ENCODE results near the gene GPR107. TPM values are rescaled to one million over a fixed set of nuclear protein-coding genes. Genes with fewer than 3 reads are reported as not detected.

GPR107 gene
- total RNA-seq, 1 donor from 2014 or later = 67.4 TPM

GRCh38 chr9:130095872-130096271 is 42.2 kb downstream of the GPR107 start:
- H3K4me1 Mint-ChIP-seq = no peaks in the 10 kb centered on the region
- H3K9me3 Mint-ChIP-seq = no peaks in the 10 kb centered on the region
- no peak overlapping the region for H3K4me3 Mint-ChIP-seq
- no peak for TF ChIP-seq CTCF (IDR thresholded peaks at IDR 0.05; ENCODE audit: unreplicated experiment)
- H3K36me3 Mint-ChIP-seq = peaks cover 49% of the 10 kb centered on the region
- no peaks in the 10 kb centered on the region for H3K27me3 Mint-ChIP-seq (ENCODE audit: low read depth)
- DNase-seq (ENCODE audit: low spot score in 2 of 2, unreplicated experiment in 2 of 2) = no peak
- H3K27ac Mint-ChIP-seq = no peak overlapping the region

GRCh38 chr9:130100681-130101080 is 47.0 kb downstream of the GPR107 start:
- Mint-ChIP-seq H3K4me1 (no peaks in the 10 kb centered on the region), H3K9me3 (no peaks in the 10 kb centered on the region), H3K4me3 (no peak overlapping the region), H3K36me3 (peaks cover 49% of the 10 kb centered on the region), H3K27me3 (ENCODE audit: low read depth) (no peaks in the 10 kb centered on the region), H3K27ac (no peak overlapping the region)
- no peak for DNase-seq (ENCODE audit: low spot score in 2 of 2, unreplicated experiment in 2 of 2)
- no peak for TF ChIP-seq CTCF (IDR thresholded peaks at IDR 0.05; ENCODE audit: unreplicated experiment)

GRCh38 chr9:130101915-130102314 is 48.2 kb downstream of the GPR107 start:
- Mint-ChIP-seq H3K27ac (no peak overlapping the region), H3K27me3 (ENCODE audit: low read depth) (no peaks in the 10 kb centered on the region)

GRCh38 chr9:130104491-130105193 is 50.9 kb downstream of the GPR107 start:
- no peaks in the 10 kb centered on the region for H3K9me3 Mint-ChIP-seq
- H3K27me3 Mint-ChIP-seq (ENCODE audit: low read depth) = no peaks in the 10 kb centered on the region
- no peaks in the 10 kb centered on the region for H3K4me1 Mint-ChIP-seq

More at GRCh38 chr9:130101915-130102314, 48.2 kb downstream of the GPR107 start:
- H3K4me3 Mint-ChIP-seq = no peak overlapping the region
- no peaks in the 10 kb centered on the region for H3K9me3 Mint-ChIP-seq
- TF ChIP-seq CTCF (IDR thresholded peaks at IDR 0.05; ENCODE audit: unreplicated experiment) = no peak
- DNase-seq (ENCODE audit: low spot score in 2 of 2, unreplicated experiment in 2 of 2) = no peak
- peaks cover 51% of the 10 kb centered on the region for H3K36me3 Mint-ChIP-seq
- H3K4me1 Mint-ChIP-seq = no peaks in the 10 kb centered on the region

GRCh38 chr9:130106860-130107233 is 53.1 kb downstream of the GPR107 start:
- Mint-ChIP-seq H3K27me3 (ENCODE audit: low read depth) (no peaks in the 10 kb centered on the region), H3K36me3 (peaks cover 44% of the 10 kb centered on the region), H3K27ac (no peak overlapping the region), H3K4me1 (peaks cover 3% of the 10 kb centered on the region), H3K9me3 (no peaks in the 10 kb centered on the region), H3K4me3 (no peak overlapping the region)
- no peak for DNase-seq (ENCODE audit: low spot score in 2 of 2, unreplicated experiment in 2 of 2)
- no peak for TF ChIP-seq CTCF (IDR thresholded peaks at IDR 0.05; ENCODE audit: unreplicated experiment)

More at GRCh38 chr9:130104491-130105193, 50.9 kb downstream of the GPR107 start:
- peaks cover 46% of the 10 kb centered on the region for H3K36me3 Mint-ChIP-seq
- H3K27ac Mint-ChIP-seq = no peak overlapping the region
- no peak for DNase-seq (ENCODE audit: low spot score in 2 of 2, unreplicated experiment in 2 of 2)
- H3K4me3 Mint-ChIP-seq = no peak overlapping the region
- no peak for TF ChIP-seq CTCF (IDR thresholded peaks at IDR 0.05; ENCODE audit: unreplicated experiment)
